ENCODE measurements around the gene FHOD3.

The FHOD3 gene

DNA sequence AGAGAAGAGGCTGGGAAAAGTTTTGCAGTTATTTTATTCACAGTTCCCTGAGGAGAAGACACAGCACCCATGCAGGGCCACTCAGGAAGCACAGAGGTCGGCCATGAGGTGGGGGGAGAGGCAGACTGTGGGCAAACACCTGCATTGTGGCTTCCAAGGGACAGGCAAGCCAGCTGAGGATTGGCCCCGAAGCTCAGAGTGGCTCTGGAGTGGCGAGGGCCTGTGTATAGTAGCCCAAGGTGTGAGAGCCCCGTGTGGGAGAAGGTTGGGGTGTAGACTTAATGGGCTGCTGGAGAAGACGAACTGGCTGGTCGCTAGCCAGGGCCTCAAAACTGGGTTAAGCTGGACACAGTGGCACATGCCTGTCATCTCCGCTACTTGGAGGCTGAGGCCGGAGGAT lies 218.7 kb downstream of the FHOD3 start:
- Histone ChIP-seq H3K36me3 (ENCODE audit: control insufficient read depth in 2 of 2, insufficient read depth in 1 of 2, low read length in 2 of 2) (no peaks in the 10 kb centered on the region), H3K9me3 (ENCODE audit: control insufficient read depth, insufficient read depth, low read depth, low read length) (no peaks in the 10 kb centered on the region), H3K4me1 (ENCODE audit: control insufficient read depth, insufficient read depth, low read length) (peaks cover 3% of the 10 kb centered on the region; the same call in 1 of the 2 replicates), H3K27ac (ENCODE audit: extremely low read depth, low read depth, low read length) (no peak overlapping the region), H3K4me3 (ENCODE audit: low read depth, low read length) (no peak overlapping the region)
- POLR2A ChIA-PET: interaction anchor here (0.5 kb wide), 1 partner anchor 133 kb away, joined by 4 read pairs; no protein-coding TSS in a partner anchor
- CTCF ChIA-PET: interaction anchor here (0.6 to 0.7 kb wide), 2 partner anchors 9 to 102 kb away, joined by 3 to 5 read pairs; no protein-coding TSS in a partner anchor
- no peak for TF ChIP-seq ZNF140 (tag by site-specific recombination; IDR thresholded peaks at IDR 0.05)
- TF ChIP-seq, protein P1, sequence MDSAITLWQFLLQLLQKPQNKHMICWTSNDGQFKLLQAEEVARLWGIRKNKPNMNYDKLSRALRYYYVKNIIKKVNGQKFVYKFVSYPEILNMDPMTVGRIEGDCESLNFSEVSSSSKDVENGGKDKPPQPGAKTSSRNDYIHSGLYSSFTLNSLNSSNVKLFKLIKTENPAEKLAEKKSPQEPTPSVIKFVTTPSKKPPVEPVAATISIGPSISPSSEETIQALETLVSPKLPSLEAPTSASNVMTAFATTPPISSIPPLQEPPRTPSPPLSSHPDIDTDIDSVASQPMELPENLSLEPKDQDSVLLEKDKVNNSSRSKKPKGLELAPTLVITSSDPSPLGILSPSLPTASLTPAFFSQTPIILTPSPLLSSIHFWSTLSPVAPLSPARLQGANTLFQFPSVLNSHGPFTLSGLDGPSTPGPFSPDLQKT (IDR thresholded peaks at IDR 0.05; ENCODE audit: borderline replicate concordance, low read depth, low read length): no peak
- TF ChIP-seq ZNF473 (tag by site-specific recombination; IDR thresholded peaks at IDR 0.05): no peak
- TF ChIP-seq, protein P2, sequence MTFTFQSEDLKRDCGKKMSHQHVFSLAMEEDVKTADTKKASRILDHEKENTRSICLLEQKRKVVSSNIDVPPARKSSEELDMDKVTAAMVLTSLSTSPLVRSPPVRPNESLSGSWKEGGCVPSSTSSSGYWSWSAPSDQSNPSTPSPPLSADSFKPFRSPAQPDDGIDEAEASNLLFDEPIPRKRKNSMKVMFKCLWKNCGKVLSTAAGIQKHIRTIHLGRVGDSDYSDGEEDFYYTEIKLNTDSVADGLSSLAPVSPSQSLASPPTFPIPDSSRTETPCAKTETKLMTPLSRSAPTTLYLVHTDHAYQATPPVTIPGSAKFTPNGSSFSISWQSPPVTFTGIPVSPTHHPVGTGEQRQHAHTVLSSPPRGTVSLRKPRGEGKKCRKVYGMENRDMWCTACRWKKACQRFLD (tag by site-specific recombination; IDR thresholded peaks at IDR 0.05): no peak
- TF ChIP-seq ZNF37A (tag by site-specific recombination; IDR thresholded peaks at IDR 0.05): no peak
- TF ChIP-seq ZNF654 (tag by site-specific recombination; IDR thresholded peaks at IDR 0.05; ENCODE audit: low read depth): no peak
- TF ChIP-seq ZNF302 (tag by site-specific recombination; IDR thresholded peaks at IDR 0.05; ENCODE audit: low read depth): no peak
- TF ChIP-seq RBAK (tag by site-specific recombination; IDR thresholded peaks at IDR 0.05): no peak
- TF ChIP-seq ZNF404 (tag by site-specific recombination; IDR thresholded peaks at IDR 0.05): no peak
- no peak for TF ChIP-seq ZNF214 (tag by site-specific recombination; IDR thresholded peaks at IDR 0.05; ENCODE audit: borderline replicate concordance)
- TF ChIP-seq, protein P3, sequence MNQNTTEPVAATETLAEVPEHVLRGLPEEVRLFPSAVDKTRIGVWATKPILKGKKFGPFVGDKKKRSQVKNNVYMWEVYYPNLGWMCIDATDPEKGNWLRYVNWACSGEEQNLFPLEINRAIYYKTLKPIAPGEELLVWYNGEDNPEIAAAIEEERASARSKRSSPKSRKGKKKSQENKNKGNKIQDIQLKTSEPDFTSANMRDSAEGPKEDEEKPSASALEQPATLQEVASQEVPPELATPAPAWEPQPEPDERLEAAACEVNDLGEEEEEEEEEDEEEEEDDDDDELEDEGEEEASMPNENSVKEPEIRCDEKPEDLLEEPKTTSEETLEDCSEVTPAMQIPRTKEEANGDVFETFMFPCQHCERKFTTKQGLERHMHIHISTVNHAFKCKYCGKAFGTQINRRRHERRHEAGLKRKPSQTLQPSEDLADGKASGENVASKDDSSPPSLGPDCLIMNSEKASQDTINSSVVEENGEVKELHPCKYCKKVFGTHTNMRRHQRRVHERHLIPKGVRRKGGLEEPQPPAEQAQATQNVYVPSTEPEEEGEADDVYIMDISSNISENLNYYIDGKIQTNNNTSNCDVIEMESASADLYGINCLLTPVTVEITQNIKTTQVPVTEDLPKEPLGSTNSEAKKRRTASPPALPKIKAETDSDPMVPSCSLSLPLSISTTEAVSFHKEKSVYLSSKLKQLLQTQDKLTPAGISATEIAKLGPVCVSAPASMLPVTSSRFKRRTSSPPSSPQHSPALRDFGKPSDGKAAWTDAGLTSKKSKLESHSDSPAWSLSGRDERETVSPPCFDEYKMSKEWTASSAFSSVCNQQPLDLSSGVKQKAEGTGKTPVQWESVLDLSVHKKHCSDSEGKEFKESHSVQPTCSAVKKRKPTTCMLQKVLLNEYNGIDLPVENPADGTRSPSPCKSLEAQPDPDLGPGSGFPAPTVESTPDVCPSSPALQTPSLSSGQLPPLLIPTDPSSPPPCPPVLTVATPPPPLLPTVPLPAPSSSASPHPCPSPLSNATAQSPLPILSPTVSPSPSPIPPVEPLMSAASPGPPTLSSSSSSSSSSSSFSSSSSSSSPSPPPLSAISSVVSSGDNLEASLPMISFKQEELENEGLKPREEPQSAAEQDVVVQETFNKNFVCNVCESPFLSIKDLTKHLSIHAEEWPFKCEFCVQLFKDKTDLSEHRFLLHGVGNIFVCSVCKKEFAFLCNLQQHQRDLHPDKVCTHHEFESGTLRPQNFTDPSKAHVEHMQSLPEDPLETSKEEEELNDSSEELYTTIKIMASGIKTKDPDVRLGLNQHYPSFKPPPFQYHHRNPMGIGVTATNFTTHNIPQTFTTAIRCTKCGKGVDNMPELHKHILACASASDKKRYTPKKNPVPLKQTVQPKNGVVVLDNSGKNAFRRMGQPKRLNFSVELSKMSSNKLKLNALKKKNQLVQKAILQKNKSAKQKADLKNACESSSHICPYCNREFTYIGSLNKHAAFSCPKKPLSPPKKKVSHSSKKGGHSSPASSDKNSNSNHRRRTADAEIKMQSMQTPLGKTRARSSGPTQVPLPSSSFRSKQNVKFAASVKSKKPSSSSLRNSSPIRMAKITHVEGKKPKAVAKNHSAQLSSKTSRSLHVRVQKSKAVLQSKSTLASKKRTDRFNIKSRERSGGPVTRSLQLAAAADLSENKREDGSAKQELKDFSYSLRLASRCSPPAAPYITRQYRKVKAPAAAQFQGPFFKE (tag by site-specific recombination; IDR thresholded peaks at IDR 0.05; ENCODE audit: borderline replicate concordance): no peak
- no peak for TF ChIP-seq OVOL3 (tag by site-specific recombination; IDR thresholded peaks at IDR 0.05)
- no peak for TF ChIP-seq ZNF311 (tag by site-specific recombination; IDR thresholded peaks at IDR 0.05; ENCODE audit: borderline replicate concordance)
- no peak for TF ChIP-seq SETDB1 (IDR thresholded peaks at IDR 0.05; ENCODE audit: insufficient read length, low read length)

DNA sequence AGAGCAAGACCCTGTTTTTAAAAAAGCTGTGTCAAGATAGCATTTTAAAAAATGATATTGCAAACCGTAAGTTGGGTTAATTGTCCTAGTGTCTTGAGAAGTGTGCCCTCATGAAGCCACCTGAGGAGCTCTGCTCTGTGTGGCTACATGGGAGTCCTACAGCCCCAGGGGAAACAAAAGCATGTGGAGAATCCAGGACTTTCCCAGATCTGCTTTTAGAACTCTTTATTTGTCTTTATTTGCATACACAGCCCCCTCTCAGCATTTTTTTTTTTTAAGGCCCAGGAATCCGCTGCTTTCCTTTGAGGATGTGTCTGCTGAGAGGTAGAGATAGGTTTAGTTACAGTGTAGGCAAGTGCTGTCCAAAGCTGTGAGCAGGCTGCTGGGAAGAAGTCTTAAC lies 219.2 kb downstream of the FHOD3 start:
- H3K4me3 ChIP-seq (ENCODE audit: low read depth, low read length): no peak overlapping the region
- H3K27ac ChIP-seq (ENCODE audit: extremely low read depth, low read depth, low read length): no peak overlapping the region
- H3K4me1 ChIP-seq (ENCODE audit: control insufficient read depth, insufficient read depth, low read length): no peaks in the 10 kb centered on the region; the same call in 1 of the 2 replicates
- TF ChIP-seq HOXD13 (CRISPR knock-in tag; IDR thresholded peaks at IDR 0.05; ENCODE audit: borderline replicate concordance) (no peak), ZNF239 (tag by site-specific recombination; IDR thresholded peaks at IDR 0.05) (no peak), ZNF23 (tag by site-specific recombination; IDR thresholded peaks at IDR 0.05; ENCODE audit: borderline replicate concordance) (no peak), ZNF623 (tag by site-specific recombination; IDR thresholded peaks at IDR 0.05) (no peak), ZNF677 (tag by site-specific recombination; IDR thresholded peaks at IDR 0.05) (no peak), ZNF423 (tag by site-specific recombination; IDR thresholded peaks at IDR 0.05) (no peak)
- TF ChIP-seq, protein P4, sequence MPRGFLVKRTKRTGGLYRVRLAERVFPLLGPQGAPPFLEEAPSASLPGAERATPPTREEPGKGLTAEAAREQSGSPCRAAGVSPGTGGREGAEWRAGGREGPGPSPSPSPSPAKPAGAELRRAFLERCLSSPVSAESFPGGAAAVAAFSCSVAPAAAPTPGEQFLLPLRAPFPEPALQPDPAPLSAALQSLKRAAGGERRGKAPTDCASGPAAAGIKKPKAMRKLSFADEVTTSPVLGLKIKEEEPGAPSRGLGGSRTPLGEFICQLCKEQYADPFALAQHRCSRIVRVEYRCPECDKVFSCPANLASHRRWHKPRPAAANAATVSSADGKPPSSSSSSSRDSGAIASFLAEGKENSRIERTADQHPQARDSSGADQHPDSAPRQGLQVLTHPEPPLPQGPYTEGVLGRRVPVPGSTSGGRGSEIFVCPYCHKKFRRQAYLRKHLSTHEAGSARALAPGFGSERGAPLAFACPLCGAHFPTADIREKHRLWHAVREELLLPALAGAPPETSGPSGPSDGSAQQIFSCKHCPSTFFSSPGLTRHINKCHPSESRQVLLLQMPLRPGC (tag by site-specific recombination; IDR thresholded peaks at IDR 0.05): no peak
- ChIA-PET CTCF (interaction anchor here (0.6 to 0.7 kb wide), 2 partner anchors 9 to 102 kb away, joined by 3 to 5 read pairs; no protein-coding TSS in a partner anchor), POLR2A (no interaction called here)
- no peaks in the 10 kb centered on the region for H3K36me3 ChIP-seq (ENCODE audit: control insufficient read depth in 2 of 2, insufficient read depth in 1 of 2, low read length in 2 of 2)
- no peaks in the 10 kb centered on the region for H3K9me3 ChIP-seq (ENCODE audit: control insufficient read depth, insufficient read depth, low read depth, low read length)
